GM12873 (cell line): ENCODE measurements around the gene IGSF21.

Source experiments
- TF ChIP-seq, protein P1 (sequence below): IDR thresholded peaks from 2 replicates; pipeline ENCODE4 v1.5.1; 2012; ENCODE audit warnings: low read depth, mild to moderate bottlenecking, moderate library complexity, low read length, control low read depth; ENCODE audit not compliant: insufficient read depth; ENCODE audit errors: missing control alignments

IGSF21 gene

DNA sequence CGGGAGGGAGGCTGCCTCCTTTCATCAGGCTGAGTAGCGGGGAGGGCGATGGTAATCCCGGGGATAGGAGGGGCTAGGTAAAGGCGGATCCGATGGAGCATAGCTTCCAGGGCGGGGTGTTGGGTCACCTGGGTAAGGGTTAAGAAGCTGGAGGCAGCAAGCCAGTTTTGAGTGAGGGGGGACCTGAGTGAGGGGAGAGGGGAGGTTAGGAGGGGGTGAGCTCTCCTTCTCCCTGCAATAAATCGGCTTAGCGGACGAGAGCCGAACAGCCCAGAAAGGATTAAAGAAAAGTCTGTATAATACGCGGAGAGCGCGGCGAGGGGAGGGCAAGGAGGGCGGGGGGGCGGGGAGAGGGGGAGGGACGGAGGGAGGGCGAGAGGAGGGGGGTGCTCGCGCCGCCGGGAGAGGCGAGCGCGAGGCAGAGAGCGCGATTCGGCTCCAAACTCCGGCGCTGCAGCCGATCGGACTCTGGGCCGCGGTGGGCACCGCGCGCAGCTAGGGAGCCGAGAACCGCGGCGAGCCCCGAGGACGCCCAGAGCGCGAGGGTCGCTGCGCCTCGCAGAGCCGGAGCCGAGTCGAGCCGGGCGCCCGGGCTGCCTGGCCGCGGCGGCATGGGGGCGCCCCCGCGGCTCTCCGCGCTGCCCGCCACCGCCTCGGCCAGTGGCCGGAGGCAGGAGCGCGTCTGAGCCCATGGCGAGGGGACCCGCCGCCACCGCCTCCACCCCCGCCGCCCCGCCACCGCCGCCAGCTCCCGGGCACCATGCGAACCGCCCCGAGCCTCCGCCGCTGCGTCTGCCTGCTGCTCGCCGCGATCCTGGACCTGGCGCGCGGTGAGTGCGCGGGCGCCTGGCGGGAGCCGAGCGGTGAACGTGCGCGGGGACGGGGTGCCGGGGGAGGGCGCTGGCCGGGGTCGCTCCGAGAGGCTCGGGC lies at the start of gene IGSF21:
Gene IGSF21, plus strand, starts transcription at position 430 of the 930 bp plus-strand sequence. Its CDS starts 331 bp downstream, at position 761.
- TF ChIP-seq, protein P1, sequence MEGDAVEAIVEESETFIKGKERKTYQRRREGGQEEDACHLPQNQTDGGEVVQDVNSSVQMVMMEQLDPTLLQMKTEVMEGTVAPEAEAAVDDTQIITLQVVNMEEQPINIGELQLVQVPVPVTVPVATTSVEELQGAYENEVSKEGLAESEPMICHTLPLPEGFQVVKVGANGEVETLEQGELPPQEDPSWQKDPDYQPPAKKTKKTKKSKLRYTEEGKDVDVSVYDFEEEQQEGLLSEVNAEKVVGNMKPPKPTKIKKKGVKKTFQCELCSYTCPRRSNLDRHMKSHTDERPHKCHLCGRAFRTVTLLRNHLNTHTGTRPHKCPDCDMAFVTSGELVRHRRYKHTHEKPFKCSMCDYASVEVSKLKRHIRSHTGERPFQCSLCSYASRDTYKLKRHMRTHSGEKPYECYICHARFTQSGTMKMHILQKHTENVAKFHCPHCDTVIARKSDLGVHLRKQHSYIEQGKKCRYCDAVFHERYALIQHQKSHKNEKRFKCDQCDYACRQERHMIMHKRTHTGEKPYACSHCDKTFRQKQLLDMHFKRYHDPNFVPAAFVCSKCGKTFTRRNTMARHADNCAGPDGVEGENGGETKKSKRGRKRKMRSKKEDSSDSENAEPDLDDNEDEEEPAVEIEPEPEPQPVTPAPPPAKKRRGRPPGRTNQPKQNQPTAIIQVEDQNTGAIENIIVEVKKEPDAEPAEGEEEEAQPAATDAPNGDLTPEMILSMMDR: no peak

DNA sequence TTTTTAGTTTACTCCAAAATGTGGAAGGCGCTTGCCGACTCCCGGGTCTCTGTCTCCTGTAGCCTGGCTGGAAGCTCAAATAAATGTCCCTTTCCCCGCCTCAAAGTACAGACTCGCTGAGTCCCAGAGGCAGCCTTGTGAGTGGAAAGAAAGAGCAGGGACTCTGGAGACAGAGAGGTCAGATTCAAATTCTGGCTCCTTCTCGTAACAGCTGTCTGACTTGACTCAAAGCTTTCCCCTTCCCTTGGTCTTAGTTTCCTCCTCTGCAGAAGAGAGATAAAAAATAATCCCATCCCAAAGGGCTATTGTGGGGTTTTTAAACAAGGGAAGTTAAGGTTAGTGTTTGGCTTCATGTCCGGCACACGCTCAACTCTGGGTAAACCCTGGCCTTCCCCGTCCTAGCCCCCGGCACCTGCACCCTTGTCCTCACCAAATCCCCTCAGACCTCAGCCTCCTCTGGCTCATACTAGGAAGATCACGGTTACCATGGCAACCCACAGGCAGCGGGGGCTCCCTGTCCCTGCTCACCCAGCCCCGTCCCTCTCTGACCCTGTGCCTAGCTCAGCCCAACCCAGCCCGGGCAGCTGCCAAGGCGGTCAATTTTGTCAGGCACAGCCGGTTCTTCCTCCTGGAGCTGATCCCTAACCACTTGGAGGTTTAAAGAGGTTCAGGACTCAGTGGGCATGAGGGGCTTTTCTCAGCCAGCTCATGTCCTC lies 49.2 kb upstream of the IGSF21 start:
- TF ChIP-seq, protein P1: no peak

DNA sequence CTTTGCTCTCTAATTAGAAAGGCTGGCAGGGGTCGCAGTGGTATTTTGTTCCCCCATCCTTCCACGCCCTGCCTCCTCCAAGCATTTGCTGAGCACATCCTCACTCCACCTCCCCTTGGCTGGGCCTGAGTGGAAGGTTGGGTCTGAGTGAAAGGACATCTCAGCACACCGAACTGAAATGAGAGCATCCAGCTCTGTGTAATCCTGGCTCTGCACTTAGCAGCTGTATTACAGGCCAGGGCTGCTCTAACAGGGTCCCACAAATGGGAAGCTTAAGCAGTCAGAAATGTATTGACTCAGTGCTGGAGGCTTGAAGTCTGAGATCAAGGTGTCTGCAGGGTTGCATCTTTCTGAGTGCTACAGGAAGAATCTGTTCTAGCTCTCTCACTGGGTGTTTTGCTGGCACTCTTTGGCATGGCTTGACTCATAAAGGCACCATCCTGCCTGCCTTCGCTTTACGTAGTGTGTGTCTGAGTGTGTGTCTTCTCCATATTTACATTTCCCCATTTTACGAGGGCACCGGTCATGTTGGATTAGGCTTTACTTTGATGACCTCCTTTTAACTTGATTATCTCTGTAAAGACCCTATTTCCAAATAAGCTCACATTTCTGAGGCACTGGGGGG lies 48.5 kb upstream of the IGSF21 start:
- TF ChIP-seq, protein P1: no peak

DNA sequence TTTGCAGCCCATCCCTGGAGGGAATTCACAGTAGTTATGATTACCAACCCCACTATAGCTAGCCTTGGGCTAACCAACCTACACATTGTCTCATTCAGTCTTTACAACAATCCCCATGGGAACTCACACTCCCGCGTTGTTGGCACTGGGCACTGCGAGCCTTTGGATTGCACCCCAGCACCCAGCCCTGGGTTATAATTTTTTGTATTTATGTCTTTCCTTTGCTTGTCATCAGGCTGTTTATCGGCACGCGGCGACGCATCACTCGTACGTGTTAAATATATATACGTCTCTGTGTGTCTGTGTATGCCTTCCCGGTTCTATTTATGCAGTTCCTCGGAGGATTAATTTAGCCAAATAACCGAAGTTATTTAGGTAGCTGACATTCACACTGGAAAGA lies 47.2 kb upstream of the IGSF21 start:
- TF ChIP-seq, protein P1: no peak

DNA sequence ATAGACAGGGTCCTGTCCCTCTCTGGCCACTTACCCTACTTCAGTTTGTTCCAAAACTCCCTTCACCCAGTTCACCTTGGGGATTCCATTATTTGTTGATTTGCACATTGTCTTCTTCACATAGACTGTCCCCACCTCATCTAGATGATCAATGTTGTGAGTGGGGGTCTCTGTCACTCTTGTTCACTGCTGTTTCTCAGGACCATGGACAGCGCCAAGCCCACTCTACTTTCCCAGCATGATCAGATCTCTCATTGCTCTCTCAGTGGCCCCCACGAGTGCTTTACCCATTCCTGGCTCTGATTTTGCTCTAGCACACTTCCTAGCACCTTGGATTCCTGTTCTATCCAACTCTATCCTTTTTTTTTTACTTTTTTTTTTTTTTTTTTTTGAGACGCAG lies 45.4 kb upstream of the IGSF21 start:
- TF ChIP-seq, protein P1: no peak

DNA sequence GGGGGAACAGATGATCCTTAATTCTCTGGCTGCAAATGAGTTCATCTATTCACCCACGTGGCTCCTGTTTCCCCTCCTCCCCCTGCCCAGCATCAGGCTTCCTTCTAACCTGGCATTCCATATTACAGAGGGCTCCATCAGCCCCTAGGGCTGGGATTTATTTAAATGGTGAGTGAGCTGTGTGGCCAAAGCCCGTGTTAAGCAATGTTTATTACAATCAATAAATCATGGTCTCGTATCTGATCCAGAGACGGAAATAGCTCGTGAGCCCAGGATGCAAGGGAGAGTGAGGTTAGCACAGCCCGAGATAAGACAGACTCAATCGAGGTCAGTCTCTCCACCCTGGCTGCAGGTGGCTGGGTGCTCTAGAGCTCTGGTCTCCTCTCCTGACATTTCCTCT lies 43.1 kb upstream of the IGSF21 start:
- TF ChIP-seq, protein P1: no peak

DNA sequence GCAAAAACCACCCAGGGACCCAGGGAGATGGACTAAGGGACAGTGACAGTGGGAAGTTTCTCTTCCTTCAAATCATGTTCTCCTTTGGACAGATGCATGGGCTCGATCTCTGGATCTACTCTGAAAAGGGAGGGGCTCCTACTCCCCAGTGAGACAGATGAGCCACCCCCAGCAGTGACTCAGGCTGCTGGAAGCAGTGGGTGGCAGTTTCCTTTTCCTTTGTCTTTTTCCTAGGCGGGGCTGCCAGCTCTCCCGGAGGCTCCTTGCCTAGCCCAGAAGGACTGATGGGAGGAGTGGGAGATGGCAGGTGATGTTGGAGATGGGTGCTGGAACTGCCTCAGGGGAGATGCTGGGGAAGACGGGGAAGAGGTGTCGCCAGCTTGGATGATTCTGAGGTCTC lies 41.0 kb upstream of the IGSF21 start:
- TF ChIP-seq, protein P1: no peak
